Measurements from ENCODE around the gene NRXN3.

Gene NRXN3

DNA sequence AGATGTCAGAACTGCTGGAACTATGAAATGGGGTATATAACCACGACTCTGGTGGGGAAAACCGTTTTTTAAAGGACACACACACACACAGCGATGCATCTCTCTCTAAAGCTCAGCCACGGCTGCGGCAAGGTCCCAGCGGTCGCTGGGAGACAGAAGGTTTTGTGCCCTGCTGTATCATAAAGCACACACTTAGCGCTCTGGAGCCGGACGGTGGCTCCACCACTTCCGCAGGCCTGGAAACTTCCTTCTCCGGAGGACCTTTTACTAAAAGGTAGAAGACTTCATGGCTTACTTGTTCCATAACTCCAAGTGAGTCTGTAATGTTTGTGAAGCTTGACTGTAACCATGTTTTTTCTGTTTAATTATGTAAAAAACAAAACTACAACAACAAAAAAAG, 1691.9 kb downstream of the NRXN3 start:
- Mint-ChIP-seq H3K27me3 (ENCODE audit: low read depth) (no peaks in the 10 kb centered on the region), H3K36me3 (ENCODE audit: low read depth) (no peaks in the 10 kb centered on the region), H3K4me3 (no peak overlapping the region), H3K4me1 (ENCODE audit: low read depth) (no peaks in the 10 kb centered on the region), H3K27ac (no peak overlapping the region), H3K9me3 (peaks cover 3% of the 10 kb centered on the region)

- Mint-ChIP-seq H3K27ac (no peak overlapping the region), H3K9me3 (peaks cover 3% of the 10 kb centered on the region), H3K36me3 (ENCODE audit: low read depth) (no peaks in the 10 kb centered on the region), H3K4me1 (ENCODE audit: low read depth) (no peaks in the 10 kb centered on the region), H3K27me3 (ENCODE audit: low read depth) (no peaks in the 10 kb centered on the region), H3K4me3 (no peak overlapping the region)
These were observed 1701.0 kb downstream of the NRXN3 start for GRCh38 chr14:79871136-79871535.

GRCh38 chr14:79878229-79878628, 1708.1 kb downstream of the NRXN3 start:
- H3K27me3 Mint-ChIP-seq (ENCODE audit: low read depth) = no peaks in the 10 kb centered on the region
- H3K9me3 Mint-ChIP-seq = peaks cover 3% of the 10 kb centered on the region
- H3K4me1 Mint-ChIP-seq (ENCODE audit: low read depth) = no peaks in the 10 kb centered on the region
- H3K36me3 Mint-ChIP-seq (ENCODE audit: low read depth) = no peaks in the 10 kb centered on the region
- H3K4me3 Mint-ChIP-seq = no peak overlapping the region
- no peak overlapping the region for H3K27ac Mint-ChIP-seq

- no peaks in the 10 kb centered on the region for H3K36me3 Mint-ChIP-seq (ENCODE audit: low read depth)
- no peaks in the 10 kb centered on the region for H3K27me3 Mint-ChIP-seq (ENCODE audit: low read depth)
- no peak overlapping the region for H3K4me3 Mint-ChIP-seq
- no peak overlapping the region for H3K27ac Mint-ChIP-seq
- peaks cover 3% of the 10 kb centered on the region for H3K9me3 Mint-ChIP-seq
- H3K4me1 Mint-ChIP-seq (ENCODE audit: low read depth) = no peaks in the 10 kb centered on the region
These were observed 1708.6 kb downstream of the NRXN3 start for GRCh38 chr14:79878785-79879184.

DNA sequence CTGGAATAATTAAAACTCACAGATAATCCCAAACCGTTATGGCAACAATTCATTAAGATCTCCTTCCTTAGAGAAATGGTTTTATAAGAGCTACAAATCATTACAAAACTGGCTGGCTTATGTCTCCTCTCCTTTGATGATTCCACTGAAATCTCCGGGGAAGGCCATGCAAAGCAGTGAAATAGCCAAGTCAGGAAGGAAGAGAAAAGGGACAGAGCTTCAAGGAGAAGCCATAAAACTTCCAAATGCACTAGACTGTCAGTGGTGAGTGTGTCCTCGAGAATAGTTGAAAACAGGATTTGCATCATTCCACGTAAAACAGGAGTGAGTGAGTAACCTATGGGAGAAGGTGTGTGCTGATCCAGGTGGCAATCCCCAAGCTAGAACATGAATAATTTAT, 1711.1 kb downstream of the NRXN3 start:
- Mint-ChIP-seq H3K4me1 (ENCODE audit: low read depth) (no peaks in the 10 kb centered on the region), H3K4me3 (no peak overlapping the region), H3K36me3 (ENCODE audit: low read depth) (no peaks in the 10 kb centered on the region), H3K9me3 (peaks cover 6% of the 10 kb centered on the region), H3K27ac (no peak overlapping the region), H3K27me3 (ENCODE audit: low read depth) (no peaks in the 10 kb centered on the region)

GRCh38 chr14:79890527-79890926, 1720.4 kb downstream of the NRXN3 start:
- H3K27ac Mint-ChIP-seq = no peak overlapping the region
- H3K4me1 Mint-ChIP-seq (ENCODE audit: low read depth) = no peaks in the 10 kb centered on the region
- H3K9me3 Mint-ChIP-seq = no peaks in the 10 kb centered on the region
- H3K27me3 Mint-ChIP-seq (ENCODE audit: low read depth) = no peaks in the 10 kb centered on the region
- no peak overlapping the region for H3K4me3 Mint-ChIP-seq
- H3K36me3 Mint-ChIP-seq (ENCODE audit: low read depth) = no peaks in the 10 kb centered on the region

GRCh38 chr14:79896009-79896408, 1725.8 kb downstream of the NRXN3 start:
- H3K4me1 Mint-ChIP-seq (ENCODE audit: low read depth) = no peaks in the 10 kb centered on the region
- H3K27me3 Mint-ChIP-seq (ENCODE audit: low read depth) = no peaks in the 10 kb centered on the region
- no peak overlapping the region for H3K27ac Mint-ChIP-seq
- no peaks in the 10 kb centered on the region for H3K36me3 Mint-ChIP-seq (ENCODE audit: low read depth)
- peaks cover 10% of the 10 kb centered on the region for H3K9me3 Mint-ChIP-seq
- no peak overlapping the region for H3K4me3 Mint-ChIP-seq

DNA sequence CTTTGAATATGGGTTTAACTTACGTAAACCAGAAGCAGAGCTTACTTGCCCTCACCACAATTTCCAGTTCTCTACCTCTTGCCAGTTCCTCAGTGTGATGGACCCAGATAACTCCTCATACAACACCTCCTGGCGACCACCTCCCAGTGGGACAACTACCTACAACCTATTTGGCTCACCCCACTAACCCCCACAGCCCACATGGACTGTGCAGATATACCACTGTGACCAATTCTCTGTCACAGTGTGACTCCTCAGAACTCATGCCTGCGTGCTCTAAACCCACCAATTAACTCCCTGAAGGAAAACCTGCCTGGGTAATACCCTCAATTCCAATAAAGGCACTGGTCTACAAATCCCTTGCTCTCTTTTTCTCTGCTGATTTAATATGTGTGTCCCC, 1729.4 kb downstream of the NRXN3 start:
- no peaks in the 10 kb centered on the region for H3K4me1 Mint-ChIP-seq (ENCODE audit: low read depth)
- H3K27me3 Mint-ChIP-seq (ENCODE audit: low read depth) = no peaks in the 10 kb centered on the region
- no peak overlapping the region for H3K4me3 Mint-ChIP-seq
- no peaks in the 10 kb centered on the region for H3K36me3 Mint-ChIP-seq (ENCODE audit: low read depth)
- H3K27ac Mint-ChIP-seq = no peak overlapping the region
- H3K9me3 Mint-ChIP-seq = peaks cover 10% of the 10 kb centered on the region

DNA sequence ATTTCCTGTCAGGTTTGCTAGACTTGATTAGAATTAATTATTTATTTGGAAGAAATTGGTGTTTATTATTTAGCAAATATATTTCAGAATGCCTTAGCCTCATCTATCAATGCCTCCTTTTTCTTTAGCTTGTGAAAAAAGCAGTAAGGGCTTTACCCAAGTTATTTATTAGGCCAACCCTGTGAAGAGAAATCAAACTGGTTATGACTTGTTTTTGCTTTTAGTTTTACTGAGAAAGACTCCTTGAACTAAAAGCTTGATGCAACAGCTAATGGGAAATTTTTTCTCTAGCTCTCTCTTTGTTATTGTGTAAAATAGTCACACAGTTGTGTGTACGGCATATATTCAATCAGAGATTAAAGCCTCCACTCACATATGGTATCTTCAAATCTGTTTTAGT, 1734.3 kb downstream of the NRXN3 start:
- Mint-ChIP-seq H3K27ac (no peak overlapping the region), H3K4me3 (no peak overlapping the region), H3K9me3 (peaks cover 16% of the 10 kb centered on the region), H3K4me1 (ENCODE audit: low read depth) (no peaks in the 10 kb centered on the region), H3K36me3 (ENCODE audit: low read depth) (no peaks in the 10 kb centered on the region), H3K27me3 (ENCODE audit: low read depth) (no peaks in the 10 kb centered on the region)

GRCh38 chr14:79906994-79907393, 1736.8 kb downstream of the NRXN3 start:
- Mint-ChIP-seq H3K36me3 (ENCODE audit: low read depth) (no peaks in the 10 kb centered on the region), H3K9me3 (peaks cover 6% of the 10 kb centered on the region), H3K27ac (no peak overlapping the region), H3K4me1 (ENCODE audit: low read depth) (no peaks in the 10 kb centered on the region), H3K27me3 (ENCODE audit: low read depth) (no peaks in the 10 kb centered on the region), H3K4me3 (no peak overlapping the region)

DNA sequence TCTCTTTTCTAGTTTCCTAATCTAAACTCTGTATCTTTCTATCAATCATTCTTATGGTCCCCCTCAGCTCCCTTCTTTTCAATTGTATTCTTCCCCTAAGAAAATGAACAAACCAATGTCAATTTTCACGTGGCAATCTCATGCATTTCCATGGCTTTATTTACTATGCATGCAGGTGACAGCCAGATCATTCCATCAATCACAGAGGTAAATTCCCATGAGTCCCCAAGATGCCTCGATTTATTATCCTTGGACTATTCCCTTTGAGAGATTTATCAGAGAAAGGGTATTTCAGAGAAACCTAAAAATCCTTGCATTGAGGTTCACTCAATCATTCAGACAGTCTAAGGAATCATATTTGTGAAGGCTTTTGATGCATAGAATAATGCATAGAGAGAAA, 1739.9 kb downstream of the NRXN3 start:
- Mint-ChIP-seq H3K27ac (no peak overlapping the region), H3K4me1 (ENCODE audit: low read depth) (no peaks in the 10 kb centered on the region), H3K27me3 (ENCODE audit: low read depth) (no peaks in the 10 kb centered on the region)

GRCh38 chr14:79911744-79912143, 1741.6 kb downstream of the NRXN3 start:
- Mint-ChIP-seq H3K36me3 (ENCODE audit: low read depth) (no peaks in the 10 kb centered on the region), H3K9me3 (peaks cover 11% of the 10 kb centered on the region), H3K4me3 (no peak overlapping the region), H3K4me1 (ENCODE audit: low read depth) (no peaks in the 10 kb centered on the region), H3K27me3 (ENCODE audit: low read depth) (no peaks in the 10 kb centered on the region), H3K27ac (no peak overlapping the region)

More for the DNA sequence above, 1739.9 kb downstream of the NRXN3 start:
- Mint-ChIP-seq H3K36me3 (ENCODE audit: low read depth) (no peaks in the 10 kb centered on the region), H3K4me3 (no peak overlapping the region), H3K9me3 (peaks cover 17% of the 10 kb centered on the region)

- Mint-ChIP-seq H3K27me3 (ENCODE audit: low read depth) (no peaks in the 10 kb centered on the region), H3K9me3 (peaks cover 11% of the 10 kb centered on the region), H3K36me3 (ENCODE audit: low read depth) (no peaks in the 10 kb centered on the region), H3K4me3 (no peak overlapping the region), H3K4me1 (ENCODE audit: low read depth) (no peaks in the 10 kb centered on the region), H3K27ac (no peak overlapping the region)
These were observed 1744.4 kb downstream of the NRXN3 start for GRCh38 chr14:79914595-79914994.

GRCh38 chr14:79915406-79915805, 1745.2 kb downstream of the NRXN3 start:
- Mint-ChIP-seq H3K36me3 (ENCODE audit: low read depth) (no peaks in the 10 kb centered on the region), H3K4me1 (ENCODE audit: low read depth) (no peaks in the 10 kb centered on the region), H3K9me3 (peaks cover 11% of the 10 kb centered on the region), H3K27me3 (ENCODE audit: low read depth) (no peaks in the 10 kb centered on the region), H3K4me3 (no peak overlapping the region), H3K27ac (no peak overlapping the region)

DNA sequence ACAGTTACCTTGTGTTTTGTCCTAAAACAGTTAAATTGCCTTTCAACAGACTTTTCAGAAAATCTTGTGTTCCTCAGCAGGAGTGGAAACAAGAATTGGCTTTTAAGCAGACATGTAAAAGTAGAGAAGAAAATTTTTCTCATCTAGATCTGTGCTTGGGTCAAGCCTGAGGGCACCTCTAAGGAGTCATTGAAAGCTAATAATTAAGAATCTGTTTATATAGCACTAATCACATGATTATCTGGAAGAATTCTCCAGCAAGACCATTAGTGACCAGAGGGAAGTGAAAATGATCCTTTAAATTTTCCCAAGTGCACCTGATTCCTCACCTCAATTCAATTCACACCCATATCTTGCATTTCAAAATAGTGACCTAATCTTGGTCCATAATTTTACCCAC, 1746.1 kb downstream of the NRXN3 start:
- Mint-ChIP-seq H3K36me3 (ENCODE audit: low read depth) (no peaks in the 10 kb centered on the region), H3K27me3 (ENCODE audit: low read depth) (no peaks in the 10 kb centered on the region), H3K4me1 (ENCODE audit: low read depth) (no peaks in the 10 kb centered on the region), H3K4me3 (no peak overlapping the region), H3K9me3 (peaks cover 11% of the 10 kb centered on the region), H3K27ac (no peak overlapping the region)

DNA sequence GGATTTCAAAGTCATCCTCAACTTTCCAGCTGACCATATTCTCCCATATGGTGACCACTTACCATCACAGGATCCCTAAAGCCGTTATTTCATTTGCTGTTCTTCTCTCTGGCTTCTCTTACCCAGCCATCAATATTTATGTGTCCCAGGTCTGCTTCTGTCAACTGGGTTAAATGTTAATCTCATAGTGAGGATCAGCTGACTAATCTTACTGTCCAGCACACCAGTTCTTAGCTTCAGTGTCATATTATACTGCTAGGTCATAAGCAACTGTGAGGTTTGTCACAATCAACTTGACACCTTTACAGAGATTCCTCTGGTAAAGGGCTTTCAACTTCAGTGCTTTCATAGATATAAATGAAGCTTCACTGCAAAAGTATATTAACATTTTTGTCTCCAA, 1746.7 kb downstream of the NRXN3 start:
- H3K27ac Mint-ChIP-seq = no peak overlapping the region
- H3K36me3 Mint-ChIP-seq (ENCODE audit: low read depth) = no peaks in the 10 kb centered on the region
- H3K4me1 Mint-ChIP-seq (ENCODE audit: low read depth) = no peaks in the 10 kb centered on the region
- peaks cover 11% of the 10 kb centered on the region for H3K9me3 Mint-ChIP-seq
- H3K4me3 Mint-ChIP-seq = no peak overlapping the region
- H3K27me3 Mint-ChIP-seq (ENCODE audit: low read depth) = no peaks in the 10 kb centered on the region
